Uterus (tissue), 4 donors: Measurements from ENCODE around the gene CIBAR2. TPM values are rescaled to one million over a fixed set of nuclear protein-coding genes. Genes with fewer than 3 reads are reported as not detected.

Source experiments
- DNase-seq, 2 donors: peaks; one replicate each; pipeline ENCODE4 v3.0.0-alpha.2; 2019 to 2020
- H3K27ac ChIP-seq, 2 donors: fragments of 200-600 bp; sonication (generic); 1 replicate in 1 of 2; 2 replicates in 1 of 2; pipeline ENCODE4 v1.5.1; 2016 to 2018
- H3K27me3 ChIP-seq, 2 donors: fragments of 200-600 bp; sonication (generic); one replicate each; pipeline ENCODE4 v1.5.1; 2018 to 2019; ENCODE audit warnings: control low read depth in 1 of 2
- H3K36me3 ChIP-seq, 2 donors: fragments of 200-600 bp; sonication (generic); one replicate each; pipeline ENCODE4 v1.5.1; 2019; ENCODE audit warnings: control low read depth in 1 of 2
- H3K4me1 ChIP-seq, 2 donors: fragments of 200-600 bp; sonication (generic); one replicate each; pipeline ENCODE4 v1.5.1; 2018 to 2019; ENCODE audit warnings: control low read depth in 1 of 2
- H3K4me3 ChIP-seq, 2 donors: fragments of 200-600 bp; sonication (generic); 1 replicate in 1 of 2; 2 replicates in 1 of 2; pipeline ENCODE4 v1.5.1; 2018 to 2019; ENCODE audit warnings: mild to moderate bottlenecking in 1 of 2
- H3K9me3 ChIP-seq, 2 donors: fragments of 200-600 bp; sonication (generic); one replicate each; pipeline ENCODE4 v1.5.1; 2019; ENCODE audit warnings: control low read depth in 1 of 2
- CTCF ChIP-seq, 4 experiments: fragments of 200-600 bp in 2 of 4; fragments of 450-650 bp in 2 of 4; sonication (generic) in 2 of 4; IDR thresholded peaks; one replicate each; pipeline ENCODE4 v1.5.1; 2016 to 2019; ENCODE audit warnings: antibody characterized with exemption in 4 of 4, mild to moderate bottlenecking in 2 of 4, moderate library complexity in 1 of 4
- POLR2A ChIP-seq, 2 donors: fragments of 450-650 bp; IDR thresholded peaks; one replicate each; pipeline ENCODE4 v1.6.1; 2016; ENCODE audit warnings: antibody characterized with exemption in 2 of 2, mild to moderate bottlenecking in 1 of 2, moderate library complexity in 1 of 2
- intact Hi-C: fragments of 100-400 bp; cut with DNase I; formaldehyde crosslinking; loops from one replicate; pipeline ENCODE4 v1.15.1; 2023; ENCODE audit warnings: low total_unique reads
- total RNA-seq, 4 donors: library from RNA; depleted of rRNA in 3 of 4; stranded (reverse); fragments of >200 nt in 3 of 4; gene quantifications; one replicate each; pipeline versions ENCODE4 v1.1.0 to v1.2.4, GENCODE V29; 2014 to 2023
- donor health status: DM: yes; HTN: yes; CAD: no.

Gene CIBAR2
- total RNA-seq, 4 donors from 2014 or later = 2.4 TPM; not detected in 3

- TF ChIP-seq CTCF (IDR thresholded peaks at IDR 0.05) = no peak
- no peak for TF ChIP-seq POLR2A (IDR thresholded peaks at IDR 0.05)
- no peak for DNase-seq
- H3K9me3 ChIP-seq = no peaks in the 10 kb centered on the region
- no peaks in the 10 kb centered on the region for H3K27me3 ChIP-seq
- H3K4me3 ChIP-seq = no peak overlapping the region
- intact Hi-C loops = loop anchor here (10.0 kb wide), 1 partner anchor 137 kb away; no protein-coding TSS in a partner anchor
- H3K27ac ChIP-seq = no peak overlapping the region
- no peaks in the 10 kb centered on the region for H3K4me1 ChIP-seq
- no peaks in the 10 kb centered on the region for H3K36me3 ChIP-seq
Measured at GRCh38 chr16:85117418-85117817, 5.1 kb upstream of the CIBAR2 start.

- TF ChIP-seq CTCF (IDR thresholded peaks at IDR 0.05) (peak; percentile 91 to 99 (median 96)), POLR2A (IDR thresholded peaks at IDR 0.05) (peak in 1 of 2 donors; percentile 18)
- Histone ChIP-seq H3K4me3 (no peak overlapping the region), H3K9me3 (no peaks in the 10 kb centered on the region), H3K27ac (no peak overlapping the region), H3K27me3 (no peaks in the 10 kb centered on the region), H3K36me3 (no peaks in the 10 kb centered on the region), H3K4me1 (no peaks in the 10 kb centered on the region)
- peak; percentile 86 to 91 for DNase-seq
- intact Hi-C loops = loop anchor here (10.0 kb wide), 1 partner anchor 140 kb away; no protein-coding TSS in a partner anchor
Measured at GRCh38 chr16:85114909-85115567, 2.8 kb upstream of the CIBAR2 start.

GRCh38 chr16:85113913-85114312, 1.6 kb upstream of the CIBAR2 start:
- intact Hi-C loops = loop anchor here (10.0 kb wide), 1 partner anchor 141 kb away; no protein-coding TSS in a partner anchor
- TF ChIP-seq POLR2A (IDR thresholded peaks at IDR 0.05) = no peak
- TF ChIP-seq CTCF (IDR thresholded peaks at IDR 0.05) = no peak
- no peaks in the 10 kb centered on the region for H3K4me1 ChIP-seq
- no peak overlapping the region for H3K4me3 ChIP-seq
- no peaks in the 10 kb centered on the region for H3K36me3 ChIP-seq
- H3K27ac ChIP-seq = no peak overlapping the region
- DNase-seq = no peak
- no peaks in the 10 kb centered on the region for H3K27me3 ChIP-seq
- no peaks in the 10 kb centered on the region for H3K9me3 ChIP-seq

GRCh38 chr16:85113168-85113733, 979 bp upstream of the CIBAR2 start:
- intact Hi-C loops = loop anchor here (10.0 kb wide), 1 partner anchor 142 kb away; no protein-coding TSS in a partner anchor

More at GRCh38 chr16:85113168-85113733, 979 bp upstream of the CIBAR2 start:
- no peak for DNase-seq
- TF ChIP-seq POLR2A (IDR thresholded peaks at IDR 0.05) (no peak), CTCF (IDR thresholded peaks at IDR 0.05) (no peak)
- no peak overlapping the region for H3K27ac ChIP-seq
- no peaks in the 10 kb centered on the region for H3K36me3 ChIP-seq
- no peak overlapping the region for H3K4me3 ChIP-seq
- no peaks in the 10 kb centered on the region for H3K9me3 ChIP-seq
- H3K27me3 ChIP-seq = no peaks in the 10 kb centered on the region
- no peaks in the 10 kb centered on the region for H3K4me1 ChIP-seq
